Endothelial cell of umbilical vein (primary cell): Measurements from ENCODE around the gene PDHB. TPM values are rescaled to one million over a fixed set of nuclear protein-coding genes. Genes with fewer than 3 reads are reported as not detected.

Experiments
- BruUV-seq: library from RNA; stranded (reverse); fragments of 400-500 nt; replicated peaks from 2 replicates; lab custom pipeline; 2021; lab: Mats Ljungman, UMichigan
- CTCF ChIA-PET: fragments of 300-600, 350-600 bp; sonication (Branson Sonifier 250); formaldehyde crosslinking; loops from one replicate; lab custom pipeline; 2021; ENCODE audit warnings: antibody characterized with exemption, inconsistent platforms; lab: Charles Lee
- POLR2A ChIA-PET: fragments of 300-600, 350-600 bp; sonication (Branson Sonifier 250); formaldehyde crosslinking; loops from one replicate; lab custom pipeline; 2021; ENCODE audit warnings: antibody characterized with exemption, inconsistent platforms; lab: Charles Lee
- DNase-seq: peaks from one replicate; pipeline ENCODE4 v3.0.0-alpha.2; 2011; ENCODE audit warnings: low read depth, low spot score
- FAIRE-seq: peaks from 2 replicates; lab custom pipeline; 2011; peaks lifted over from hg19 to GRCh38; lab: Jason Lieb, UNC
- H2AFZ ChIP-seq: 2 replicates; pipeline ENCODE4 v1.6.0; 2012; ENCODE audit warnings: low read depth, low read length, control low read depth, inconsistent platforms
- H3K27ac ChIP-seq: 2 replicates; pipeline ENCODE4 v1.5.1; 2011; ENCODE audit warnings: low read depth, mild to moderate bottlenecking, control low read depth, low read length, moderate library complexity; ENCODE audit not compliant: insufficient read depth
- H3K27me3 ChIP-seq, 2 experiments: 2 replicates each; pipeline versions ENCODE4 v1.6.0 to v1.6.1; 2011; ENCODE audit warnings: low read length in 2 of 2, mixed read lengths in 1 of 2; ENCODE audit not compliant: control insufficient read depth in 2 of 2, insufficient read depth in 2 of 2
- H3K36me3 ChIP-seq, 2 experiments: 2 replicates in 1 of 2; 3 replicates in 1 of 2; pipeline ENCODE4 v1.5.1; 2011; ENCODE audit warnings: low read length in 2 of 2, mild to moderate bottlenecking in 1 of 2, moderate library complexity in 1 of 2; ENCODE audit not compliant: control insufficient read depth in 2 of 2, insufficient read depth in 2 of 2; ENCODE audit errors: extremely low read depth in 1 of 2
- H3K4me1 ChIP-seq: 3 replicates; pipeline ENCODE4 v1.5.1; 2011; ENCODE audit warnings: mild to moderate bottlenecking, low read length; ENCODE audit not compliant: control insufficient read depth, insufficient read depth; ENCODE audit errors: extremely low read depth
- H3K4me2 ChIP-seq: 2 replicates; pipeline ENCODE4 v1.6.1; 2011; ENCODE audit warnings: low read length, control low read depth, mixed read lengths; ENCODE audit not compliant: insufficient read depth
- H3K4me3 ChIP-seq, 3 experiments: fragments of 200-600 bp in 1 of 3; sonication (generic), shearing (Covaris generic) in 1 of 3; replicated peaks in 1 of 3; 2 replicates each; pipeline ENCODE4 v1.5.1; 2011 to 2016; ENCODE audit warnings: control low read depth in 3 of 3, low read length in 3 of 3, mild to moderate bottlenecking in 2 of 3, inconsistent platforms in 1 of 3, low read depth in 1 of 3, moderate library complexity in 1 of 3; ENCODE audit not compliant: insufficient read depth in 1 of 3
- H3K79me2 ChIP-seq: 2 replicates; pipeline ENCODE4 v1.6.0; 2012; ENCODE audit warnings: low read length, inconsistent platforms; ENCODE audit not compliant: control insufficient read depth, insufficient read depth
- H3K9ac ChIP-seq: replicated peaks from 2 replicates; pipeline ENCODE3; 2011; ENCODE audit warnings: low read length, control low read depth; ENCODE audit not compliant: insufficient read depth; ENCODE audit errors: extremely low read depth
- H3K9me1 ChIP-seq: replicated peaks from 3 replicates; pipeline ENCODE4 v1.6.0; 2011; ENCODE audit warnings: mild to moderate bottlenecking, low read length; ENCODE audit not compliant: control insufficient read depth, insufficient read depth; ENCODE audit errors: extremely low read depth
- H3K9me3 ChIP-seq: replicated peaks from 2 replicates; pipeline ENCODE4 v1.5.1; 2012; ENCODE audit warnings: low read length, inconsistent platforms; ENCODE audit not compliant: control insufficient read depth, insufficient read depth
- H4K20me1 ChIP-seq: replicated peaks from 2 replicates; pipeline ENCODE3; 2011; ENCODE audit warnings: mild to moderate bottlenecking, low read length; ENCODE audit not compliant: control insufficient read depth, insufficient read depth; ENCODE audit errors: extremely low read depth
- CTCF ChIP-seq, 2 donors: IDR thresholded peaks; 1 replicate in 1 of 2; 2 replicates in 1 of 2; pipeline ENCODE4 v1.5.1; 2011; ENCODE audit warnings: low read length in 2 of 2, mild to moderate bottlenecking in 2 of 2, moderate library complexity in 2 of 2, control low read depth in 1 of 2, inconsistent platforms in 1 of 2, low read depth in 1 of 2; ENCODE audit not compliant: insufficient read depth in 1 of 2; ENCODE audit errors: extremely low read depth in 1 of 2
- EZH2 ChIP-seq: IDR thresholded peaks from 2 replicates; pipeline ENCODE4 v1.6.1; 2012; ENCODE audit warnings: borderline replicate concordance, low read depth, mild to moderate bottlenecking, moderate library complexity, low read length, inconsistent platforms; ENCODE audit not compliant: severe bottlenecking
- FOS ChIP-seq: IDR thresholded peaks from 2 replicates; pipeline ENCODE4 v1.6.1; 2011; ENCODE audit warnings: mild to moderate bottlenecking, low read length, moderate library complexity, borderline replicate concordance; ENCODE audit not compliant: insufficient read depth
- GATA2 ChIP-seq: IDR thresholded peaks from 2 replicates; pipeline ENCODE4 v1.7.0; 2011; ENCODE audit warnings: low read depth, mild to moderate bottlenecking, moderate library complexity, mixed read lengths, low read length; ENCODE audit not compliant: insufficient read length, insufficient read depth
- JUN ChIP-seq: IDR thresholded peaks from 2 replicates; pipeline ENCODE4 v1.6.1; 2011; ENCODE audit warnings: borderline replicate concordance, low read depth; ENCODE audit not compliant: insufficient read length, insufficient read depth
- MAX ChIP-seq: IDR thresholded peaks from 2 replicates; pipeline ENCODE4 v1.6.1; 2011; ENCODE audit not compliant: insufficient read depth, insufficient read length
- MYC ChIP-seq: IDR thresholded peaks from one replicate; pipeline ENCODE4 v1.6.1; 2011; ENCODE audit warnings: mild to moderate bottlenecking, low read depth, low read length
- POLR2A ChIP-seq: IDR thresholded peaks from 2 replicates; pipeline ENCODE4 v1.6.1; 2012; ENCODE audit warnings: low read depth, mild to moderate bottlenecking, control low read depth, low read length
- POLR2AphosphoS5 ChIP-seq: IDR thresholded peaks from 2 replicates; pipeline ENCODE4 v1.6.1; 2012; ENCODE audit warnings: low read depth, mild to moderate bottlenecking, control low read depth, low read length, moderate library complexity; ENCODE audit not compliant: insufficient read depth
- dilution Hi-C: fragments of 300-500 bp; cut with MboI; formaldehyde crosslinking; loops from one replicate; pipeline ENCODE4 v1.15.0; 2019; ENCODE audit warnings: low sequenced_read_pairs; ENCODE audit not compliant: extremely low pct_ligation_motif_present
- intact Hi-C: fragments of 100-400 bp; cut with micrococcal nuclease; formaldehyde crosslinking; loops from one replicate; pipeline ENCODE4 v1.10.0; 2022
- polyA plus RNA-seq, 4 experiments: library from polyadenylated mRNA; depleted of rRNA in 3 of 4; stranded (reverse) in 3 of 4; unstranded in 1 of 4; fragments of >200 nt; gene quantifications; 2 replicates each; pipeline versions ENCODE4 v1.2.1 to v1.2.3, GENCODE V29; 2011 to 2012; ENCODE audit warnings: missing spikeins in 1 of 4
- total RNA-seq: library from RNA; stranded (reverse); gene quantifications from 2 replicates; pipeline ENCODE4 v1.2.3, GENCODE V29; 2021

PDHB gene
- total and polyA plus RNA-seq, 2 donors (not counting 3 experiments of a cell fraction or from before 2014, with no cell fraction given) = 50.8 to 60.8 TPM

GRCh38 chr3:58417075-58417474 lies 16.6 kb downstream of the PDHB start:
- H3K9ac ChIP-seq = no peak overlapping the region
- H3K9me1 ChIP-seq = no peaks in the 10 kb centered on the region
- no peaks in the 10 kb centered on the region for H3K4me1 ChIP-seq
- POLR2A ChIA-PET = no interaction called here
- BruUV-seq = no TSS peak
- H3K9me3 ChIP-seq = no peaks in the 10 kb centered on the region
- FAIRE-seq = no peak
- H3K27me3 ChIP-seq = no peaks in the 10 kb centered on the region
- no peak for DNase-seq
- no peaks in the 10 kb centered on the region for H3K79me2 ChIP-seq
- TF ChIP-seq MYC = no peak
- TF ChIP-seq POLR2A = no peak
- no peak for TF ChIP-seq CTCF (IDR thresholded peaks at IDR 0.05; ENCODE audit: extremely low read depth in 1 of 2, insufficient read depth in 1 of 2, low read depth in 1 of 2, low read length in 2 of 2)
- TF ChIP-seq JUN = no peak
- no peak for TF ChIP-seq GATA2
- TF ChIP-seq FOS = no peak
- TF ChIP-seq MAX = no peak
- no peak for TF ChIP-seq POLR2AphosphoS5
- TF ChIP-seq EZH2 = no peak
- peaks cover 0 to 2% of the 10 kb centered on the region in 2 experiments for H3K36me3 ChIP-seq
- intact Hi-C loops = no loop called here
- no peak overlapping the region for H2AFZ ChIP-seq
- CTCF ChIA-PET = interaction anchor here (1.5 to 3.8 kb wide), 4 partner anchors 91 to 110 kb away, joined by 3 to 37 read pairs (median 10); partner anchors contain the start of genes HTD2 and RPP14
- H3K27ac ChIP-seq = no peak overlapping the region
- dilution Hi-C loops = no loop called here
- H4K20me1 ChIP-seq = no peaks in the 10 kb centered on the region
- H3K4me3 ChIP-seq = no peak overlapping the region
- no peak overlapping the region for H3K4me2 ChIP-seq
